Measurements from ENCODE around the gene CHSY1. TPM values are rescaled to one million over a fixed set of nuclear protein-coding genes. Genes with fewer than 3 reads are reported as not detected.
"Not testable (repeated sequence)": the region's sequence is repeated elsewhere in the genome, so short reads cannot be mapped to it uniquely, and the experiment has no call there.

CHSY1 gene
- total RNA-seq, 2 donors from 2014 or later, result 10.5 to 12.9 TPM

DNA sequence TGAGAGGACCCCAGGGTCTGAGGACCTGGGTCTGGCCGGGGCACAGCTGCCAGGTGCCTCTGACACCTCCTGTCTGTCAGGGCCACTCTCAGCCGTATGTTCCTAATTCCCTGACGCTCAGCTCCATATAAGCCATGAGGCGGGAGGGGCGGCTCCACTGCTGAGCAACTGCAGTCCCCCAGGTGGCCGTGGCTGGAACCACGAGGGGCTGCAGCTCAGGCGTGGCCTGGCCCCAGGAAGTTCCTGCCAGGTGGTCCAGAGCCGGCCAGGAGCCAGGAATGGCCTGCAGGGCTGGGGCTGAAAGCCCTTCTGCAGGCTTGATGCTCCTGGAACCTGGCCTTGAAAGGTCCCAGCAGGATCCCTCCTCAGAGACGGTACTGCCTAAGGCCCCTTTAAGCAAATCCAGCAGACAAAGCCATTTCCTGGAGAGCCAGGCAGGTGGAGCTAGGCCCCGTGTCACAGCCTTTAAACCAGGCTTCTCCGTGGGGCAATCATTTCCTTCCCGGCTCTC is 118.0 kb downstream of the CHSY1 start:
- peak overlapping the region; percentile 27 for H3K27ac Mint-ChIP-seq
- H3K9me3 ChIP-seq (ENCODE audit: control insufficient read depth, low read length, poor library complexity, severe bottlenecking), result no peaks in the 10 kb centered on the region
- ATAC-seq (no peak), DNase-seq (no peak)
- H3K4me3 Mint-ChIP-seq, result peak overlapping the region; percentile 36
- H3K36me3 Mint-ChIP-seq (ENCODE audit: low read depth), result no peaks in the 10 kb centered on the region
- peaks cover 23% of the 10 kb centered on the region for H3K4me1 Mint-ChIP-seq
- H3K27me3 Mint-ChIP-seq, result no peaks in the 10 kb centered on the region

- H3K4me1 Mint-ChIP-seq, result peaks cover 24% of the 10 kb centered on the region
- no peaks in the 10 kb centered on the region for H3K9me3 ChIP-seq (ENCODE audit: control insufficient read depth, low read length, poor library complexity, severe bottlenecking)
- DNase-seq (no peak), ATAC-seq (no peak)
- no peaks in the 10 kb centered on the region for H3K36me3 Mint-ChIP-seq (ENCODE audit: low read depth)
- H3K27ac Mint-ChIP-seq, result no peak overlapping the region
- no peak overlapping the region for H3K4me3 Mint-ChIP-seq
- no peaks in the 10 kb centered on the region for H3K27me3 Mint-ChIP-seq
These were observed 118.7 kb downstream of the CHSY1 start for GRCh38 chr15:101133181-101133460.

DNA sequence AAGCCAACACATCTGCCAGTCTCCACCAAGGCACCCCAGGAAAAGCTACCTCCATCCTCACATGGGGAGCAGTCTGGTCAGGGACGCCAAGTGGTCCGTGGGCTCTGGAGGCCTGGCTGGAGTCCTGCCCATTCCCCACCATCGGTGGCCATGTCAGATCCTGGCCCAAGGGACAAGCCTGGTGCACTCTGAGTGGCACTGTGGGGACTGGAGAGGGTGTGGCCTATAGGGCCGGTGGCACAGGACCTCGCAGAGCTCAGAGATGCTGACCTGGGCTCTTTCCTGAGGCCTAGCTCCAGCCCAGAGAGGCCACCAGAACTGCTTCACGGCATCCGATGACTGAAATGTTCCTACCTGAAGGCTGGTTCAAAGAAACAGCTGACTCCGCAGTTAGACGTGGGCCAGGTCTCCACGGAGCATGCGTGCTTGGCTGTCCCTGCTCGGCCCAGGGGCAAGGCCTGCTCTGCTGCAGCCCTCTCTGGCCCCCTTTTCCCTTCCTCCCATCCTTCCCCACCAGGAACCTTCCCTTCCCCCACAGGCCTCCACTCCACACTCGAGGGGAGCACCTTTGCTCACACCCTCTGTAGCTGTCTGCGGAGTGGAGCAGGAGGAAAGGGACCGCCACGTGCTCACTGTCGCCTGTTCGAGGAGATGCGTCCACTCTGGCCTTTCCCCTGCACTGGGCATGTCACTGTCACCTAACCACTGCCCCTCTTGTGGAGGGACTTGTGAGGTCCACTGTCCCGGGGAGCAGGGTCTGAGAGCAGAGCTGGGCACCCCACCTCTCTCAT is 119.3 kb downstream of the CHSY1 start:
- ATAC-seq, result no peak
- peaks cover 28% of the 10 kb centered on the region for H3K4me1 Mint-ChIP-seq
- H3K4me3 Mint-ChIP-seq, result no peak overlapping the region
- no peak overlapping the region for H3K27ac Mint-ChIP-seq
- no peaks in the 10 kb centered on the region for H3K9me3 ChIP-seq (ENCODE audit: control insufficient read depth, low read length, poor library complexity, severe bottlenecking)
- H3K36me3 Mint-ChIP-seq (ENCODE audit: low read depth), result no peaks in the 10 kb centered on the region
- no peak for DNase-seq
- no peaks in the 10 kb centered on the region for H3K27me3 Mint-ChIP-seq

DNA sequence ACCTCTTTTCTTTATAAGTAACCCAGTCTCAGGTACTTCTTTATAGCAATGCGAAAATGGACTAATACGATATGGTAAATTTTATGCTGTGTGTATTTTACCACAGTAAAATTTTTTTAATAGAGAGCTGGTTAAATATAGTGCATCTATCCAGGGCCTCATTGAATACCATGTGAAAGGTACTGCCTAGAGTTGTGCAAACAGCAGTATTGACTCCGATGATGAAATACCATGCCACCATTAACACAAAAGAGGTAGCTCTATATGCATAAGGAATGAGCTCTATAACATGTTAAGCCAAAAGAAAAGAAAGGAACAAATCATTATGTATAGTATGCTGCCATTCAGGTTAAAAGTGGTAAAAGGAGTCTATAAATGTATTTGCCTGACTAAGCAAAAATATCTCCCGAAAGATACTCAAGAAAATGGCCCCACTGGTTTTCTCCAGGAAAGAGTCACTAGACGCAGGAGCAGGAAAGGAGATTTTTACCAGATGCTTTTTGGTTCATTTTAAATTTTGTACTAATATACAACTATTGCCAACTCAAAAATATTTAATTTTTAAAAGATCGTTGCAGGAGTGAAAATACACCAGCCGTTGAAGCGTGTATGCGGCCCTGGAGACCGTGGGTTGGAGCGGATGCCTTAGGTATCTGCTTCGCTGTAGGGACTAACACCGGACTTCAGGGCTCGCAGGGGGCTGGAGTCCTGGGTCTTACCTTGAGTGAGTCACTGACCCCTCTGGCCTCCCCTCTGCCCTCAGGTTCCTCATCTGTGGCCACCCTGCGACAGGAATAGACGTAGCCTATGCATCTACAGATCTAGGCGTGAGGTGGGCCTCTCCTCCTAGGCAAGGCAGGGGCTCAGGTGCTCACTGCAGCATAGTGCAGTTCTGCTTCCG is 120.1 kb downstream of the CHSY1 start:
- Mint-ChIP-seq H3K4me1 (peaks cover 27% of the 10 kb centered on the region), H3K27ac (no peak overlapping the region), H3K4me3 (no peak overlapping the region), H3K27me3 (no peaks in the 10 kb centered on the region), H3K36me3 (ENCODE audit: low read depth) (no peaks in the 10 kb centered on the region)
- no peaks in the 10 kb centered on the region for H3K9me3 ChIP-seq (ENCODE audit: control insufficient read depth, low read length, poor library complexity, severe bottlenecking)
- no peak for DNase-seq
- no peak for ATAC-seq

DNA sequence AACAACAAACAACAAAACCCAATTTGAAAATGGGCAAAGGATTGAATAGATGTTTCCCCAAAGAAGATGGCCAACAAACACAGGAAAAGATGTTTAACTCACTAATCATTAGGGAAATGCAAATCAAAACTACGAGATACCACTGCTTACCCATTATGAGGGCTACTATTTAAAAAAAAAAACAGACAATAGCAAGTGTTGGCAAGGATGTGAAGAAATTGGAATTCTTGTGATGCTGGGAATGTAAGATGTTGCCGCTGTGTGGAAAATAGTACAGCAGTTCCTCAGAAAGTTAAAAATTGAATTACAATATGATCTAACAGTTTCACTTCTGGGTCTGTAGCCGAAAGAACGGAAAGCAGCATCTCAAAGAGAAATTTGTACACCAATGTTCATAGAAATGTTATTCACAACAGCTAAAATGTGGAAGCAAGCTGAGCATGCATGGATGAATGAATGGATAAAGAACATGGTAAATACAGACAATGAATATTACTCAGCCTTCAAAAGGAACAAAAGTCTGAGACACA is 121.9 kb downstream of the CHSY1 start:
- peak overlapping the region; percentile 85 for H3K27ac Mint-ChIP-seq
- H3K36me3 Mint-ChIP-seq (ENCODE audit: low read depth), result no peaks in the 10 kb centered on the region
- ATAC-seq (no peak), DNase-seq (no peak)
- no peaks in the 10 kb centered on the region for H3K27me3 Mint-ChIP-seq
- no peak overlapping the region for H3K4me3 Mint-ChIP-seq
- H3K4me1 Mint-ChIP-seq, result peaks cover 23% of the 10 kb centered on the region
- no peaks in the 10 kb centered on the region for H3K9me3 ChIP-seq (ENCODE audit: control insufficient read depth, low read length, poor library complexity, severe bottlenecking)

DNA sequence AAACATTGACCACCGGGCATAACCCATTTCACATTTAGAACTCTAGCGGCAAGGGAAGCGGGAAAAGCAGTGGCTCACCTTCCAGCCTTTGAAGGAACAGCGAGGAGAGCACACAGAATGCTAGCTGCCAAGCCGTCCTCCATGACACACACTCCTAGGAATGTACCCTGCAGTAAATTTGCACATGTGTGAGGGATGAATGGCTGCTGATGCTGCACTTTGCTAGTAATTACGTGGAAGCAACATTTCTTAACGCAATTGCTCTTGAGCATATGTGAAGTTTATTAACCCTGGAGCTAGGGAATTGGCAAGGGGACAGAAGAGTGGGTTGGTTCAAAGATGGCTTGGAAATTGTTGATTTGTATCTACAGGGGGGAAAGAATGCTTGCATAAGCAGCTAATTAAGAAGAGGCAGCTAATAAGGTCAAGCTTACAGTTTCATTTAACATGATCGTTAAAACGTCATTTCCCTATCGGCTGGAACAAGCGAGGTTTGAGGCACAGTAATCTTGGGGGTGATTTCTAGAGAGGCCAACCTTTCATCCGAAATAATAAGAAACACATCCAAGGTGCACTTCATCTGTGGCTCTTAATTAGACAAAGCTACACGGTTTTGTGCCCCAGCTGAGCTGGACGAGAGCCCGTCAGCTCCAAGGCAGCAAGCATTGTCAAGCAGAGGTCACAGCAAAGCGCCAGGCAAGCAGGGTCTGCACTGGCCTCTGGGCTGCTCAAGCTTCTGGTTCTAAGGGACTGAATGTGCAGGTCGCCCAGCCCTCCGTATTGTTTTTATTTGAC is 123.4 kb downstream of the CHSY1 start:
- ATAC-seq (no peak), DNase-seq (no peak)
- Mint-ChIP-seq H3K4me1 (peaks cover 28% of the 10 kb centered on the region), H3K4me3 (no peak overlapping the region), H3K27ac (peak overlapping the region; percentile 94), H3K27me3 (no peaks in the 10 kb centered on the region), H3K36me3 (ENCODE audit: low read depth) (no peaks in the 10 kb centered on the region)
- H3K9me3 ChIP-seq (ENCODE audit: control insufficient read depth, low read length, poor library complexity, severe bottlenecking), result no peaks in the 10 kb centered on the region

- ATAC-seq (peak; percentile 68), DNase-seq (no peak)
- Mint-ChIP-seq H3K27ac (peak overlapping the region; percentile 94), H3K4me3 (peak overlapping the region; percentile 79), H3K4me1 (peaks cover 28% of the 10 kb centered on the region), H3K36me3 (ENCODE audit: low read depth) (no peaks in the 10 kb centered on the region), H3K27me3 (no peaks in the 10 kb centered on the region)
- no peaks in the 10 kb centered on the region for H3K9me3 ChIP-seq (ENCODE audit: control insufficient read depth, low read length, poor library complexity, severe bottlenecking)
These were observed 124.3 kb downstream of the CHSY1 start for GRCh38 chr15:101127506-101128076.

DNA sequence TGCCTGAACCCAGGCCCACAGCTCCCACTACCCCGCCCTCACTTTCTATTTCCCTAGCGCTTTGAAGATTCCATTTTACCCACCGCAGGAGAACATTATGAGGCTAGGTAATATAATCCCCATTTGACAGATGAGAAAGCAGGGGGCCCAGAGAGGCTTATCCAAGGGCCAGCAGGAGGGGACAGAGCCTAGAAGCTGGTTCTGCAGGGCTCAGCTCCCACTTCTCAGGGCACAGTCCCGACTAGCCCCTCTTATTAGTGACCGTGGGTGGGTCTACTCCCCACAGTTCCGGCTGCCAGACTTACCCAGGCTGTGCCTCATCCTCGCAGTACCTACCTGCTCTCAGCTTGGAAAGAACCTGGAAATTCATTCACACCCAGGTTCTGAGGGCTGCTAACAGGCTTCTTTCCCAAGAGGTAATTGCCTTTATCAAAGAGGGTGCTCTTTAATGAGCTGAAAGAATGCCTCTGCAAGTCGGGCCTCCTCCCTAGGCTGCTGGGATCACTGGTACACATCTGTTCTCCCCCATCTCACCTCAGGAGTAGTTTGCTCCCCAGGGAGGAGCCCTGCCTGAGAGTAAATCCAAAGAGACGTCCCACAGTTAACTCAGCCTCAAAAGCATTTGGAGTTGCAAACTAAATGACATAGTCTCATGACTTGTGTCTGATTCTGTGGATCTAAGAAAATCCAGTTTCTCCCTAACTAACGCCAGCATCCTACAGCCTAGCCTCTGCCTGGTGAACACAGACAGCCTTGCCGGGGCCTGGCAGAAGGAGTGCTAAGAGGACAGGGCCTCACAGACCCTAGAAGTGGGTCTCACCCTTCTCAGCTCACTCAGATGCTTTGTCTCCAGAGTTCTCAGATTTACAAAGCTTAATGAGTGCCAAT is 125.0 kb downstream of the CHSY1 start:
- H3K9me3 ChIP-seq (ENCODE audit: control insufficient read depth, low read length, poor library complexity, severe bottlenecking), result no peaks in the 10 kb centered on the region
- Mint-ChIP-seq H3K36me3 (ENCODE audit: low read depth) (no peaks in the 10 kb centered on the region), H3K4me1 (peaks cover 31% of the 10 kb centered on the region), H3K27me3 (no peaks in the 10 kb centered on the region), H3K4me3 (peak overlapping the region; percentile 79), H3K27ac (peak overlapping the region; percentile 94)
- ATAC-seq (peak; percentile 47), DNase-seq (no peak)

DNA sequence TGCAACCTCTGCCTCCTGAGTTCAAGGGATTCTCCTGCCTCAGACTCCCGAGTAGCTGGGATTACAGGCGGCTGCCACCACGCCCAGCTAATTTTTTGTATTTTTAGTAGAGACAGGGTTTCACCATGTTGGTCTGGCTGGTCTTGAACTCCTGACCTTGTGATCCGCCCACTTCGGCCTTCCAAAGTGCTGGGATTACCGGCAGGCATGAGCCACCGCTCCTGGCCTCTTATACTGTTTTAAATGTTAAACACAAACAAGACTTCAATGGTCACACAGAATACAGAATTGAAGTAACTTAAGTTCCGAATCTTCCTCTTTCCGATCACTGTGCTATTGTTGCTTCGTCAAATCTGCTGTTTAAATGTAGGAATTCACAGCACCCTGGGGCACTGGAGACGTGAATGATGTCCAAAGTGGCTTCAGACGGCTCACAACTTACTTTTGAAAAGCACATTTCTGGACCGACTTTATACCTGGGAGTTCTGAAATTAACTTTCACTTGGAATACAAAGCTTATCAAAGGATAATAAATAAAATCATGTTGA is 125.9 kb downstream of the CHSY1 start:
- not testable (repeated sequence) for H3K36me3 Mint-ChIP-seq (ENCODE audit: low read depth); H3K4me3 Mint-ChIP-seq; ATAC-seq; DNase-seq; H3K27me3 Mint-ChIP-seq; H3K9me3 ChIP-seq (ENCODE audit: control insufficient read depth, low read length, poor library complexity, severe bottlenecking)
- Mint-ChIP-seq H3K27ac (peak overlapping the region; percentile 94), H3K4me1 (peaks cover 33% of the 10 kb centered on the region)

All from T-helper 17 cell (primary cell).